ENCODE data around the gene SEMA4A.
"Not testable (repeated sequence)": the region's sequence is repeated elsewhere in the genome, so short reads cannot be mapped to it uniquely, and the experiment has no call there.

SEMA4A gene

DNA sequence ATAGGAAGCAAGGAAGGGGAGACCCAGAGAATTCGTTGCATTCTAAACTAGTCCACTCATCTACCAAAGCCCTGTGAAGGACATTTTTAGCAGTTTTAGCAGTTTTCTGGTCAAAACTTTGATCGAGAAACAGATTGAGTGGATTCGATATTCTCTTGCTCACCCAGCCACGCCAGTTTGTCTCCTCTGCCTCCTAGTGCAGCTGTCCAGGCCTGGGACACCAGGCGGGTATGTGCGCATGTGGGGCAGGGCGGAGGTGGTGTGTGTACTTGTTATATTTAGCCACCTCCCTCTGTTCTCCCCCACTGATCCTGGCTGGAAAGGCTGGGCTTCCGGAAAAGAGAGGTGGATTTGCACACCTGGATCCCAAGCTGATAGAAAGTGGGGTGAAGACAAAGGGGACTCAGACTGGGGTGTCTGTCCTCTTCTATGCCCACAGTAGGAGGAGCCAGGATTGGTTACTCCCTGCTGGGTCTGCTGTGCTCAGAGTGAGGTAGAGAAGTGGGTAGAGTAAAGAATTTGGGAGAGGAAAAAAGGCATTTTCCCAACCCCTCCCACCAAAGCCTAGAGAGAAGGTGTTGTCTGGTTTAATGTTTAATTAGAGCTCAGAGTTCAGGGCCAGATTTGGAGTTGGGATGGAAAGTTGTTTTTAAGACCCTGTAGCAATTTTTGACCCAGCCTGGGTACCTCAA, 35.1 kb upstream of the SEMA4A start:
- DNase-seq, result peak in 1 of 56 donors; percentile 17

DNA sequence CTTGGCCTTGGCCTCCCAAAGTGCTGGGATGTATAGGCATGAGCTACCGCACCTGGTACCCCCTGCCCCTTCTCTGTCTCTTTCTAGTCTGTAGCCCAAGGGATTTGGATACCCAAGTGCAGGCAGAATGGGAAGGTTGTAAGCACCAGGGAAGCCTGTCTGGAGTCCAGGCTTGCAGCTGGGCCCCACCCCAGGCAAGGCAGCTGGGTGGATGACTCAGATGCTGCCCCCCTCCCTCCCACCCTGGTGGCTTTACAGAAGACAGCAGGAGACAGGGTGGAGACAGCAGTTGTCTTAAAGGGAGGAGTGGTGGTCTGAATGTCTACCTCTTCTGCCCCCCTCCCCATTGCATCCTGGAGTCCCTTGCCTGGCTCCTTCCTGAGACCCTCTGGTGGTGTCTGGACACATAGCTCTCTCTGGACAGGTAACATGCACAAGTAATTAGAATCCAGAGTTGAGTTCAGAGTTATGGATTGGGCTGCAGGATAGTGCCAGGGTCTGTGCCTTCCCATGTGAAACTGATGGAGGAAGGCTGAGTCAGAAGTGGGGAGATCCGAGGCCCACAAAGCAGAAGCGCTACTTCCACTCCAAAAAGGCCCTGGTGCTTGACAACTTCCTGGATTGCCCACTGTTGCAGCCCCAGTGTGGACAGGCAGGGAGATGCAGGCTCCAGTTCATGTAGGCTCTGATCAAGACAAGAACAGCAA, 33.7 kb upstream of the SEMA4A start:
- peak in 29 of 56 donors; percentile 11 to 74 (median 34) for DNase-seq

DNA sequence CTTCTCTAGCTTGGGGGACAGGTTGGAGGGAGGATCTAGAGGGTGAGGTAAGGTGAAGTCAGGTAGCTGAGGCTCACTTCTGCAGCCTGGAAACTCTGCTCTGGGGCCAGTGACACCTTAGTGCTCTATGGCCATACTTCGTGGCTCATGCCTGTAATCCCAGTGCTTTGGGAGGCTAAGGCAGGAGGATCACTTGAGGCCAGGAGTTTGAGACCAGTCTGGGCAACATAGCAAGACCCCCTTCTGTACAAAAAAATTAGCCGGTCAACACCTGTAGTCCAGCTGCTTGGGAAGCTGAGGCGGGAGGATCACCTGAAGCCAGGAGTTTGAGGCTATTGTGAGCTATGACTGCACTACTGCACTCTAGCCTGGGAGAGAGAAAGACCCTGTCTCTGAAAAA, 33.1 kb upstream of the SEMA4A start:
- no peak for DNase-seq

GRCh38 chr1:156121005-156121404, 32.4 kb upstream of the SEMA4A start:
- DNase-seq, result not testable (repeated sequence)

GRCh38 chr1:156121457-156121856, 31.9 kb upstream of the SEMA4A start:
- no peak for DNase-seq

- no peak for DNase-seq
Measured at GRCh38 chr1:156122086-156122485, 31.3 kb upstream of the SEMA4A start.

- DNase-seq, result peak in 36 of 56 donors; percentile 13 to 68 (median 42)
Measured at GRCh38 chr1:156122519-156123355, 30.6 kb upstream of the SEMA4A start.

DNA sequence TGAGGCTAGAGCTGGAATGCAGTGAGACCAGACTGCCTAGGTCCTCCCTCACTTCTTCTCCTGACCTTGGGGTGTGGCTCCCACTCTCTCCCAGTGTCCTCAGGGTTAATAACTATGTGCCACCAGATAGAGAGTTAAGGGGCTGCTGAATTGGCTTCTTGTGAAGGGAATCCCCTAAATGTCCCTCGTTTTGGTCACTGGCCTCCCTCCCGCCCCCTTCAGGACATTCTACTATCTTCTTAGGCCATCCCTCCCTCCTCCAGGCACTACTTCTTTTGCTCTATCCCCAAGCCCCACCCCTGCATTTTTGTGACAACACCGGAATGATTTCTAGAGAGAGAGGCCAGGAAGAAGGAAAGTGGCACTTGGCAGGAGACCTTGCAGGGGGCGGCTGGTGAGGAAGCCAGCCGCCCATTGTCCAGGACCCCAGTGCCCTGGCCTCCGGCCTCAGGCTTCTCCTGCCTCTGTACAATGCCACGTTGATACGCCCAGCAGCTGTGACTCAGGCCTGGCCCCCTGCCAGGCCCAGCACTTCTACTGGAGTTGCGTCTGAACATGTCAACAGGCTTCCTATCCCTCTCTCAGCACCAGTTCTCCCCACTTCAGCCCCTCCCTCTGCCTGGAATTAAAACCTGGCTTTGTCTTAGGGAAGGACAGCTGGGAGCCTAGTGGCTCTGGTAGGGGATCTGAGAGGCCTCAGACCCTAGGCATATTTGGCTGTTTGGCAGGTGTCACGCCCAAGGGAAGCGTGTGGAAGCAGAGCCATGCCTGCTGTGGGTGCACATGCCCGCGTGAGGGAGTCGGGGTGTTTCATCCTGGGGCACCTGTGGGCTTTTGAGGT, 29.8 kb upstream of the SEMA4A start:
- DNase-seq, result peak in 54 of 56 donors; percentile 36 to 96 (median 85)

GRCh38 chr1:156124557-156125483, 28.6 kb upstream of the SEMA4A start:
- DNase-seq, result peak in 1 of 56 donors; percentile 9

DNA sequence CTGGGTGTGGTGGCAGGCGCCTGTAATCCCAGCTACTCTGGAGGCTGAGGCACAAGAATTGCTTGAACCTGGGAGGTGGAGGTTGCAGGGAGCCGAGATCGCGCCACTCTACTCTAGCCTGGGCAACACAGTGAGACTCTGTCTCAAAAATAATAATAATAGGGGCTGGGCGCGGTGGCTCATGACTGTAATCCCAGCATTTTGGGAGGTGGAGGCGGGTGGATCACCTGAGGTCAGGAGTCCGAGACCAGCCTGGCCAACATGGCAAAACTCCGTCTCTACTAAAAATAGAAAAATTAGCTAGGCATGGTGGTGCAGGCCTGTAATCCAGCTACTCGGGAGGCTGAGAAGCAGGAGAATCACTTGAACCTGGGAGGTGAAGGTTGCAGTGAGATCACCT, 27.8 kb upstream of the SEMA4A start:
- not testable (repeated sequence) for DNase-seq

- peak in 12 of 56 donors; percentile 17 to 75 (median 46) for DNase-seq
Measured at GRCh38 chr1:156126043-156126629, 27.2 kb upstream of the SEMA4A start.

DNA sequence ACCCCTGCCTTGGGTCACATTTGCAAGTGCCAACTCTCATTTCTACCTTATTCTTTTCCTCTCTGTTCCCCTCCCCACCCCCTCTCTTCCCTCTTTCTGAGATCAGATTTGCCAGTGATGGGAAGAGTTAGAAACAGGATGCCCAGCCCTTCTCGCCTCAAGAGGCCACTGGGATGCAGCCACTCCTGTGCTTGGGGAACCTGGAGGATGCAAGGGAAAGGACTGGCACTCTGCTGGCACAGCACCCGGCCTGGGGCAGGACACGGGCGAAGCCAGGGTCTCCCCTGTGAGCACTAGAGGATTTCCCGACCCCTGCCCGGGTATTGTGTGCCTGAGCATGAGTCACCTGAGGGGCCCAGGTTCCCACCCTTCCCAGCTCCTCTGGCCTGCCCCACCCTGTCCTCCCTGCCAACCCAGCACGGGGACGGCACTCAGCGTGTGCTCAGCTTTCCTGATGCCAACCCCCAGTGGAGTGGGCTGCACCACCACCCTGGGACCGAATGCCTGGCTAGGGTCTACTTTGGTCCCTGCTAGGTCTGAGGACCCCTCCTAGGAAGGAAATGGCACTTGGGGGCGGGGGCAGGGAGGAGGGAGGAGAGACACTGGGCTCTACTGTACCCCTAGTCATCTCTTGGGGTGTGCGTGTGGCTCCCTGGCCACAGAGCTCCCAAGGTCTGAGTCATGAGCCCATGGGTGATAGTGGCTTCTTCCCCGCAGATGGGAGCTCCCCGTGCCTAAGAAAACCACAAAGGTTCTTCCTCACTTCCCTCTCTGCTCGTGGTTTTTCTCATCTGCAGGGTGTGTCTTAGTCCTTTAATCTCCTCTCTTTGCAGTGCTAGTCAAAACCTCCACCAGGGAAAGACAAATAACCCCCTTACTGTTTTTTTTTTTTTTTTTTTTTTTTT, 26.5 kb upstream of the SEMA4A start:
- DNase-seq, result peak in 1 of 56 donors; percentile 33

DNA sequence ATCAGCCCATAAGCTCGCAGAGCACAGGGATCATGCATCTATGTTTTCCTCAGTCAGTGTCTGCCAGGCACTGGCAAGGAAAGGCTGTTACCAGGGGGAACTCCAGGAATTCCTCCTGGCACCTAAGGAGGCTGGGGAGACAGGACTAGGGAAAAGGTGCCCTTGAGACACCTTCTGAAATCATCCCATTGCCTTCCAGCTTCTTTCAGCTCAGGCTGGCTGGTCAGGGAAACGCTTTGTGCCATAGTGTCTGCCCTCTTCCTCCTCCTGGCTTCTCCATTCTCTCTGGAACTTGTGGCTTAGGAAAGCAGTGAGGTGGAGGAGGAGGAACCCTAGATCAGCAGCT, 25.1 kb upstream of the SEMA4A start:
- DNase-seq, result no peak

GRCh38 chr1:156128654-156129597, 24.5 kb upstream of the SEMA4A start:
- no peak for DNase-seq

DNA sequence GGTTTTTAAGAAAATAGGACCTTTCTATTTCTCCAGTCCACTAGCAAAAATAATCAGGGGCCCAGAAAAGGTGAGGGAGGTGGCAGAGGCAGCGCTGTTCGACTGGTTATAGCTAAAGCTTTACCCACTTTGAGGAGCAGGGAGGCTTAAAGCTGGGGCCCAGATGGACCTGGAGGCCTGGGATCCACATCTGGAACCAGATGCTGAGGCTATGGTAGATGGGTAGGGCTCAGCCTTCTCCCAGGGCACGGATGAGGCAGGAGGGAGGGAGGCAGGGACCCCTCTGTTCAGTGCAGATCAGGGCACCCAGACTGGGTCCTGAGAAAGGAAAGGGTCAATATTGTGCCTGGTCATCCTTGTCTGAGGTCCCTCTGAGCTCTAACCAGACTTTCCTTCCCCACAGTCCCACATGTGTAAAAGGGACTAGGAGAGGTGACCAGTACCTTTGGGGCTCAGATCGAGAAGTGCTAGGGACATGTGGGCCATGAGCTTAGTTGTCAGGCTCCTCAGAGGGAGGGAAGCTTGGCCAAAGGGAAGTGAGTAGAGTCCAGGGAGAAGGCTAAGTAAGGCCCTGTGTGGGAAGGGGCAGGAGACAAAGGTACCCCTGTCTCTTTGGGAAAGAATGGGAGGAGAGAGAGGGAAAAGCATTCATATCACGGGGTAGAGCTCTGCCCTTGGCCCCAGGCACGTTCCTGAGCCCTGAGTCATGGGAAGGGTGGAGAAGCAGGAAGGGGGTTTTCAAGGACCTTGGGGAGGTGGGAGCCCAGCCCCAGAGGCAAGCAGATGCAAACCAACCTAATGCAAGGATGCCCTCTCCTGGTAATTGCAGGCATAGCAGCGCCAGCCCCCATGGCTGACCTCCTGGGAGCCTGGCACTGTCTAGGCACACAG, 23.5 kb upstream of the SEMA4A start:
- peak in 45 of 56 donors; percentile 19 to 86 (median 51) for DNase-seq

- DNase-seq, result no peak
Measured at GRCh38 chr1:156130578-156130942, 22.8 kb upstream of the SEMA4A start.
